ENCODE results near the gene NOTCH3. TPM values are rescaled to one million over a fixed set of nuclear protein-coding genes. Genes with fewer than 3 reads are reported as not detected.
A peak's percentile ranks its signal among the peaks of the same experiment; 100 is the strongest.

NOTCH3 gene
- total RNA-seq, 1 experiment from 2014 or later = 164 TPM

GRCh38 chr19:15248106-15248505 is 47.3 kb upstream of the NOTCH3 start:
- no peak overlapping the region for H3K4me2 ChIP-seq (ENCODE audit: insufficient read depth, insufficient read length, low read length)
- no peak overlapping the region for H3T11ph ChIP-seq (ENCODE audit: low read length)
- H2AK5ac ChIP-seq (ENCODE audit: insufficient read length, low read length) = no peak overlapping the region
- H2BK120ac ChIP-seq (ENCODE audit: low read depth, low read length, poor library complexity, severe bottlenecking) = no peak overlapping the region
- H4K8ac ChIP-seq (replicated peaks; ENCODE audit: insufficient read length, low read depth, low read length) = no peak overlapping the region
- H3K18ac ChIP-seq (ENCODE audit: insufficient read length, low read depth, low read length) = no peak overlapping the region
- no peaks in the 10 kb centered on the region for H3K79me1 ChIP-seq (ENCODE audit: insufficient read depth, low read depth, low read length, poor library complexity, severe bottlenecking)
- no peaks in the 10 kb centered on the region for H3K23me2 ChIP-seq (ENCODE audit: insufficient read length, low read depth, low read length, poor library complexity, severe bottlenecking)
- no peaks in the 10 kb centered on the region for H3K9me3 ChIP-seq (ENCODE audit: control insufficient read depth, low read depth, low read length)
- TF ChIP-seq CTCF (conservative IDR thresholded peaks at IDR 0.05) = no peak
- H3K23ac ChIP-seq (ENCODE audit: insufficient read length, low read depth, low read length) = no peak overlapping the region
- no CpG with 5 or more reads among the region's 5 CpGs for WGBS (ENCODE audit: extremely low coverage, insufficient read length, low lambda C conversion rate)
- peaks cover 4% of the 10 kb centered on the region for H4K20me1 ChIP-seq (ENCODE audit: control insufficient read depth, insufficient read depth, insufficient read length)
- H3K79me2 ChIP-seq (ENCODE audit: insufficient read depth, low read length) = no peaks in the 10 kb centered on the region
- peaks cover 11 to 19% of the 10 kb centered on the region in 2 experiments for H3K4me1 Mint-ChIP-seq
- H3K27ac Mint-ChIP-seq = 0 out of 7 replicates have a peak overlapping the region, but pooled peaks of 1 of the 3 experiments have one; percentile 47
- H2BK15ac ChIP-seq (ENCODE audit: low read depth, low read length) = no peak overlapping the region
- no peaks in the 10 kb centered on the region for H3K27me3 ChIP-seq (ENCODE audit: insufficient read depth, low read length)
- H3K27ac ChIP-seq (ENCODE audit: insufficient read length, low read depth, low read length) = no peak overlapping the region
- H3K4ac ChIP-seq (ENCODE audit: low read depth, low read length) = no peak overlapping the region
- H2BK12ac ChIP-seq (ENCODE audit: insufficient read length, low read depth, low read length) = no peak overlapping the region
- H4K91ac ChIP-seq (ENCODE audit: insufficient read length, low read depth, low read length) = no peak overlapping the region
- H3K27me3 Mint-ChIP-seq (ENCODE audit: low read depth) = no peaks in the 10 kb centered on the region
- H2BK5ac ChIP-seq (ENCODE audit: insufficient read length, low read length) = no peak overlapping the region
- no peak overlapping the region for H3K4me3 Mint-ChIP-seq
- no peak overlapping the region for H3K9ac ChIP-seq (ENCODE audit: extremely low read depth, insufficient read length, low read length)
- H3K4me1 ChIP-seq (ENCODE audit: insufficient read depth, low read length) = no peaks in the 10 kb centered on the region
- DNase-seq = no peak
- H2AFZ ChIP-seq (ENCODE audit: low read length) = no peak overlapping the region
- no peak overlapping the region for H2BK20ac ChIP-seq (ENCODE audit: low read depth, low read length, poor library complexity, severe bottlenecking)
- no peak overlapping the region for H3K14ac ChIP-seq (ENCODE audit: insufficient read depth, low read length)
- H4K5ac ChIP-seq (ENCODE audit: insufficient read length, low read depth, low read length) = no peak overlapping the region
- no peak overlapping the region for H3K56ac ChIP-seq (ENCODE audit: insufficient read length, low read depth, low read length)
- H3K9me3 Mint-ChIP-seq = no peaks in the 10 kb centered on the region
- peaks cover 35 to 67% (median 66%) of the 10 kb centered on the region in 3 experiments for H3K36me3 Mint-ChIP-seq (ENCODE audit: insufficient read depth in 1 of 3, low read depth in 3 of 3)

Measured in H9 (cell line).